Endothelial cell of umbilical vein (primary cell): ENCODE measurements around the gene KIF26B. TPM values are rescaled to one million over a fixed set of nuclear protein-coding genes. Genes with fewer than 3 reads are reported as not detected.

ENCODE experiments used
- BruUV-seq: library from RNA; stranded (reverse); fragments of 400-500 nt; replicated peaks from 2 replicates; lab custom pipeline; 2021; lab: Mats Ljungman, UMichigan
- CTCF ChIA-PET: fragments of 300-600, 350-600 bp; sonication (Branson Sonifier 250); formaldehyde crosslinking; loops from one replicate; lab custom pipeline; 2021; ENCODE audit warnings: antibody characterized with exemption, inconsistent platforms; lab: Charles Lee
- POLR2A ChIA-PET: fragments of 300-600, 350-600 bp; sonication (Branson Sonifier 250); formaldehyde crosslinking; loops from one replicate; lab custom pipeline; 2021; ENCODE audit warnings: antibody characterized with exemption, inconsistent platforms; lab: Charles Lee
- DNase-seq: peaks from one replicate; pipeline ENCODE4 v3.0.0-alpha.2; 2011; ENCODE audit warnings: low read depth, low spot score
- FAIRE-seq: peaks from 2 replicates; lab custom pipeline; 2011; peaks lifted over from hg19 to GRCh38; lab: Jason Lieb, UNC
- H2AFZ ChIP-seq: 2 replicates; pipeline ENCODE4 v1.6.0; 2012; ENCODE audit warnings: low read depth, low read length, control low read depth, inconsistent platforms
- H3K27ac ChIP-seq: 2 replicates; pipeline ENCODE4 v1.5.1; 2011; ENCODE audit warnings: low read depth, mild to moderate bottlenecking, control low read depth, low read length, moderate library complexity; ENCODE audit not compliant: insufficient read depth
- H3K27me3 ChIP-seq, 2 experiments: 2 replicates each; pipeline versions ENCODE4 v1.6.0 to v1.6.1; 2011; ENCODE audit warnings: low read length in 2 of 2, mixed read lengths in 1 of 2; ENCODE audit not compliant: control insufficient read depth in 2 of 2, insufficient read depth in 2 of 2
- H3K36me3 ChIP-seq, 2 experiments: 2 replicates in 1 of 2; 3 replicates in 1 of 2; pipeline ENCODE4 v1.5.1; 2011; ENCODE audit warnings: low read length in 2 of 2, mild to moderate bottlenecking in 1 of 2, moderate library complexity in 1 of 2; ENCODE audit not compliant: control insufficient read depth in 2 of 2, insufficient read depth in 2 of 2; ENCODE audit errors: extremely low read depth in 1 of 2
- H3K4me1 ChIP-seq: 3 replicates; pipeline ENCODE4 v1.5.1; 2011; ENCODE audit warnings: mild to moderate bottlenecking, low read length; ENCODE audit not compliant: control insufficient read depth, insufficient read depth; ENCODE audit errors: extremely low read depth
- H3K4me2 ChIP-seq: 2 replicates; pipeline ENCODE4 v1.6.1; 2011; ENCODE audit warnings: low read length, control low read depth, mixed read lengths; ENCODE audit not compliant: insufficient read depth
- H3K4me3 ChIP-seq, 3 experiments: fragments of 200-600 bp in 1 of 3; sonication (generic), shearing (Covaris generic) in 1 of 3; replicated peaks in 1 of 3; 2 replicates each; pipeline ENCODE4 v1.5.1; 2011 to 2016; ENCODE audit warnings: control low read depth in 3 of 3, low read length in 3 of 3, mild to moderate bottlenecking in 2 of 3, inconsistent platforms in 1 of 3, low read depth in 1 of 3, moderate library complexity in 1 of 3; ENCODE audit not compliant: insufficient read depth in 1 of 3
- H3K79me2 ChIP-seq: 2 replicates; pipeline ENCODE4 v1.6.0; 2012; ENCODE audit warnings: low read length, inconsistent platforms; ENCODE audit not compliant: control insufficient read depth, insufficient read depth
- H3K9ac ChIP-seq: replicated peaks from 2 replicates; pipeline ENCODE3; 2011; ENCODE audit warnings: low read length, control low read depth; ENCODE audit not compliant: insufficient read depth; ENCODE audit errors: extremely low read depth
- H3K9me1 ChIP-seq: replicated peaks from 3 replicates; pipeline ENCODE4 v1.6.0; 2011; ENCODE audit warnings: mild to moderate bottlenecking, low read length; ENCODE audit not compliant: control insufficient read depth, insufficient read depth; ENCODE audit errors: extremely low read depth
- H3K9me3 ChIP-seq: replicated peaks from 2 replicates; pipeline ENCODE4 v1.5.1; 2012; ENCODE audit warnings: low read length, inconsistent platforms; ENCODE audit not compliant: control insufficient read depth, insufficient read depth
- H4K20me1 ChIP-seq: replicated peaks from 2 replicates; pipeline ENCODE3; 2011; ENCODE audit warnings: mild to moderate bottlenecking, low read length; ENCODE audit not compliant: control insufficient read depth, insufficient read depth; ENCODE audit errors: extremely low read depth
- EZH2 ChIP-seq: IDR thresholded peaks from 2 replicates; pipeline ENCODE4 v1.6.1; 2012; ENCODE audit warnings: borderline replicate concordance, low read depth, mild to moderate bottlenecking, moderate library complexity, low read length, inconsistent platforms; ENCODE audit not compliant: severe bottlenecking
- GATA2 ChIP-seq: IDR thresholded peaks from 2 replicates; pipeline ENCODE4 v1.7.0; 2011; ENCODE audit warnings: low read depth, mild to moderate bottlenecking, moderate library complexity, mixed read lengths, low read length; ENCODE audit not compliant: insufficient read length, insufficient read depth
- MAX ChIP-seq: IDR thresholded peaks from 2 replicates; pipeline ENCODE4 v1.6.1; 2011; ENCODE audit not compliant: insufficient read depth, insufficient read length
- MYC ChIP-seq: IDR thresholded peaks from one replicate; pipeline ENCODE4 v1.6.1; 2011; ENCODE audit warnings: mild to moderate bottlenecking, low read depth, low read length
- POLR2A ChIP-seq: IDR thresholded peaks from 2 replicates; pipeline ENCODE4 v1.6.1; 2012; ENCODE audit warnings: low read depth, mild to moderate bottlenecking, control low read depth, low read length
- POLR2AphosphoS5 ChIP-seq: IDR thresholded peaks from 2 replicates; pipeline ENCODE4 v1.6.1; 2012; ENCODE audit warnings: low read depth, mild to moderate bottlenecking, control low read depth, low read length, moderate library complexity; ENCODE audit not compliant: insufficient read depth
- dilution Hi-C: fragments of 300-500 bp; cut with MboI; formaldehyde crosslinking; loops from one replicate; pipeline ENCODE4 v1.15.0; 2019; ENCODE audit warnings: low sequenced_read_pairs; ENCODE audit not compliant: extremely low pct_ligation_motif_present
- intact Hi-C: fragments of 100-400 bp; cut with micrococcal nuclease; formaldehyde crosslinking; loops from one replicate; pipeline ENCODE4 v1.10.0; 2022
- polyA plus RNA-seq, 4 experiments: library from polyadenylated mRNA; depleted of rRNA in 3 of 4; stranded (reverse) in 3 of 4; unstranded in 1 of 4; fragments of >200 nt; gene quantifications; 2 replicates each; pipeline versions ENCODE4 v1.2.1 to v1.2.3, GENCODE V29; 2011 to 2012; ENCODE audit warnings: missing spikeins in 1 of 4
- total RNA-seq: library from RNA; stranded (reverse); gene quantifications from 2 replicates; pipeline ENCODE4 v1.2.3, GENCODE V29; 2021

Gene KIF26B
- total and polyA plus RNA-seq, 2 donors (not counting 3 experiments of a cell fraction or from before 2014, with no cell fraction given): 0.04 to 0.49 TPM

GRCh38 chr1:245363461-245364200 lies 208.8 kb downstream of the KIF26B start:
- FAIRE-seq (no peak), DNase-seq (no peak)
- CTCF ChIA-PET: interaction anchor here (1.2 kb wide), 1 partner anchor 22 kb away, joined by 4 read pairs; no protein-coding TSS in a partner anchor
- Histone ChIP-seq H4K20me1 (no peaks in the 10 kb centered on the region), H3K9me1 (no peaks in the 10 kb centered on the region), H3K4me2 (no peak overlapping the region), H3K9me3 (no peaks in the 10 kb centered on the region), H2AFZ (no peak overlapping the region), H3K27me3 (no peaks in the 10 kb centered on the region), H3K4me1 (no peaks in the 10 kb centered on the region), H3K79me2 (no peaks in the 10 kb centered on the region), H3K4me3 (no peak overlapping the region), H3K27ac (no peak overlapping the region), H3K9ac (no peak overlapping the region), H3K36me3 (no peaks in the 10 kb centered on the region)
- intact Hi-C loops (no loop called here), dilution Hi-C loops (no loop called here)
- no peak for TF ChIP-seq POLR2AphosphoS5
- no peak for TF ChIP-seq MYC
- no peak for TF ChIP-seq MAX
- no peak for TF ChIP-seq GATA2
- TF ChIP-seq POLR2A: no peak
- no peak for TF ChIP-seq EZH2
- no TSS peak for BruUV-seq
- POLR2A ChIA-PET: no interaction called here
